Right hindlimb (tissue), 1 donor: Measurements from ENCODE around the gene RTN4R.
"Not testable (repeated sequence)": the region's sequence is repeated elsewhere in the genome, so short reads cannot be mapped to it uniquely, and the experiment has no call there.

Source experiments
- DNase-seq: peaks from one replicate; pipeline ENCODE4 v3.0.0-alpha.2; 2018

Gene RTN4R

GRCh38 chr22:20268279-20269012 lies at the start of gene RTN4R:
RTN4R (minus strand) TSS chr22:20268318; CDS start chr22:20268092, 226 bp downstream.
- peak; percentile 71 for DNase-seq

GRCh38 chr22:20317402-20318042 lies 49.4 kb upstream of the RTN4R start:
- DNase-seq, result not testable (repeated sequence)

- no peak for DNase-seq
These were observed 48.8 kb upstream of the RTN4R start for GRCh38 chr22:20316844-20317401.

DNA sequence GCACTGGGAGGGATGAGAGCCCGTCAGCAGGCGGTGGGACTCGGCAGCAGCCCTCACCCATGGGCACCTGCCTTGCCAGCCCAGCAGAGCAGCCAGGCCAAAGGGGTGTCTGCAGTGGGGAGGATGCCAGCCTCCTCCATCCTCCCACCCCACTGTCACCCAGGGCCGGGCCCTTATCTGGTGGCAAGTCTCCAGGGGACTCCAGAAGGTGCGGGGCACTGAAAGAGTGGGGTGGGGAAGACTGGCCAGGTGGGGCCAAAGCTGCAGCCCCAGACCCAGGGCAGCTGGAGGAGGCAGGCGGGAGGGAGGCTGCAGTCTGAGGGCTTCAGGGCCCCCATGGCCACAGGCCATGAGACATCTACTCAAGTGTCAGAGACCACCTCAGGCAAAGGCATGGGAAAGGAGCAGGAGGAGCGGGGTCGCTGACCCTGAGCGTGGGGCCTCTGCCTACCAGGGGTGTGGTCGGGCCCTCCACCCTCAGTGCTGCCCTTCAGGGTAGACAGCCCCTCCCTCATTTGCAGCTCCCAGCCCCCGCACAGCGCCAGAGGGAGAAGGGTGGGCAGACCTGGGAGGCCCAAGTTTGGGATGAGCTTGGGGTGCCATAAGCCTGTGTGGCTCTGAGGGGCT lies 48.2 kb upstream of the RTN4R start:
- DNase-seq, result no peak

GRCh38 chr22:20315337-20316216 lies 47.5 kb upstream of the RTN4R start:
- no peak for DNase-seq

DNA sequence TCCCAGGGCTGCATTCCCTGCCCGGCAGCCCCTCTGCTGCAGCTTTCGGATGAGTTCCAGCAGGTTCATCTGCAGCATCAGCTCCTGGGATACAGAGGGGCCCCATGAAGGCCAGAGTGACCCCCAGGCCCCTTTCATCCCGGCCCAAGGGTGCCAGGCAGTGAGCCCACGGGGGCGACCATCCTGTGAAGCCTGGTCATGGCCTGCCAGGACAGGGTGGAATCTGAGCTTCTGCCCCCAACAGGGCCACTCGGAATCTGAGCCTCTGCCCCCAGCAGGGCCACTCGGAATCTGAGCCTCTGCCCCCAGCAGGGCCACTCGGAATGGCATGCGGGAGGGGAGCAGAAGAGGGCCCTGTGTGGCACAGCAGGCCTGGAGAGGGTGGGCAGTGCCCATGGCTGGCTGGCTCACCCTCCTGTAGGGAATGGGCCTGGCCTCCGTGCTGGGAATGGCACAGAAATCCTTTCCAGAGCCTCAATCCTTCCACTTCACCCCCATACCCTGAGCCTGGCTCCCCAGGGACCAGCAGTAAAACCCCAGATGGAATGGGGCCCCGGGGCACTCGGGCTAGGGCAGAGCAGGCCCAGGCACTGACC lies 46.7 kb upstream of the RTN4R start:
- DNase-seq, result not testable (repeated sequence)

GRCh38 chr22:20314206-20314605 lies 46.1 kb upstream of the RTN4R start:
- not testable (repeated sequence) for DNase-seq

DNA sequence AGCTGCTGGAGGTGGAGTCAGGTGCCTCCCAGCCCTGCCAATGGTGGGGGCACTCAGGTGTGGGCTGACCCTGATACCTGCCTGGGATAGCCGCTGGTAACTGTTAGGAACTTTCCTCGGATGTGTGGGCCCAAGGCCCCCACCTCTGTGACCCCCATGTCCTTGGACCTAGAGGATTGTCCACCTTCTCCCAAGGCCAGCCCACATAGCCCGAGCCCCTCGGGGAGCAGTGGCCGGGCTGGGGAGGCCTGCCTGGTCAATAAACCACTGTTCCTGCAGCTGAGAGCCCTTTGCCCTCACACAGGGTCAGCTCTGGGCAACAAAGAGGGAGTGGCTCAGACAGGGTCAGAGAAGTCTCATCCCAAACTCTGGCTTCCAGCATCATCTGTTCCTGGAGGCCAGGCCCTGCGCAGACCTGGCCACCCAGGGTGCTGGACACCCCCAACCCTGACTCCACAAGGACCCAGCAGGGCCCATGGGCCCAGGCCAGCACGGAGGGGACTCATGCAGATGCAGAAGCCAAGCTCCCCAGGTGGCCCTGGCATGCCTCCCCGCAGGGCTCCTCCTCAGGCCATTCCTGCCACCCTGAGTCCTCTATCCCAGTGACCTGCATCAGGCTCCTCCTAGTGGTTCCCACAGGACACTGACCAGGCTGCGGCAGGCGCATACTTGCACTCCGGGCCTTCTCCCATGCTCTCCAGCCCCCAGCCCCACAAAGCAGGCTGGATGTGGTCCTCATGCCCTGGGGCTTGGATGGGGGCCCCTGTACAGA lies 45.4 kb upstream of the RTN4R start:
- peak; percentile 20 for DNase-seq

GRCh38 chr22:20312396-20313191 lies 44.5 kb upstream of the RTN4R start:
- DNase-seq, result peak; percentile 23

- DNase-seq, result peak; percentile 15
These were observed 43.3 kb upstream of the RTN4R start for GRCh38 chr22:20311249-20312062.

- peak; percentile 10 for DNase-seq
These were observed 42.7 kb upstream of the RTN4R start for GRCh38 chr22:20310773-20311172.

GRCh38 chr22:20310180-20310579 lies 42.1 kb upstream of the RTN4R start:
- not testable (repeated sequence) for DNase-seq

GRCh38 chr22:20308806-20309650 lies 40.9 kb upstream of the RTN4R start:
- DNase-seq, result not testable (repeated sequence)

DNA sequence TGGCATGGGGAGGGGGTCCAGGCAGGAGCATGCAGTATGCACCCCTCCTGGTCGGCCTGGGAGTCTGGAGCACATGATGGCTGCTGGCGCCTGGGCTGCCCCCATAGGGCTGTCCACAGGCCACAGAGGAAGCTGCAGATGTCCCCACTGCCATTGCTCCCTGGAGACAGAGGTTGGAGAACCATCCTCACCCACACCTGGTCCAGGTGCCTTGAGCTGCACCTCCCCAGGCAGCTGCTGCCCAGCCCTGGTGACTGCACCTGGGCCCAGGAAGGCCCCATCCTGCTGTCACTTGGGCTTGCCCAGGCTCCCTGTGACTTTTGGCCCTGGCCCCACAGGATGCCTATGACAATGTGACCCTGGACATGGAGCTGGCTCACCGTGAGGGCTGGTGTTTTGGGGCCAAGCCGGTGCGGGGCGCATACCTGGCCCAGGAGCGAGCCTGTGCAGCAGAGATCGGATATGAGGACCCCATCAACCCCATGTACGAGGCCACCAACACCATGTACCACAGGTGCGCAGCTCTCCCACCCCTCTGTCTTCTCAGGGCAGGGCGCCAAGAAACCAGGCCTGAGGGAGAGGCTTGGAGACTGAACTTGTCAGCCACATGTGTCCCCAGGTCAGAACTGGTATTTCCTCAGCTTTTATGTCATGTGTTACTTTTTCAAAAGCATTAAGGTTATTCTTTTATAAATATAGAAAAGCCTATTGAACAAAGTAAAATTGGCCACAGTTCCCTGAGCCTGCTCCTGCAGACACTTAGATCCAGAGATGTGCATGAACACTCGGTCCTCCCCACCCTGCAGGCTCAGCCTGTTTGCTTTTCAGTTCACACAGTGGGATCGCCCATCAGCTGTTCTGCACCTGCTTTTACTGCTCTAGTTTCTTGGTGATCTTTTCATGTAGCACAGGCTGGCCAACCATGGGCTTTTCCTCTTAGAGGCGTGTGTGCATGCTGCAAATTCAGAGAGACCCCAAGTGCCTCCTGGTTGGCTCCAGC lies 39.6 kb upstream of the RTN4R start:
- not testable (repeated sequence) for DNase-seq

DNA sequence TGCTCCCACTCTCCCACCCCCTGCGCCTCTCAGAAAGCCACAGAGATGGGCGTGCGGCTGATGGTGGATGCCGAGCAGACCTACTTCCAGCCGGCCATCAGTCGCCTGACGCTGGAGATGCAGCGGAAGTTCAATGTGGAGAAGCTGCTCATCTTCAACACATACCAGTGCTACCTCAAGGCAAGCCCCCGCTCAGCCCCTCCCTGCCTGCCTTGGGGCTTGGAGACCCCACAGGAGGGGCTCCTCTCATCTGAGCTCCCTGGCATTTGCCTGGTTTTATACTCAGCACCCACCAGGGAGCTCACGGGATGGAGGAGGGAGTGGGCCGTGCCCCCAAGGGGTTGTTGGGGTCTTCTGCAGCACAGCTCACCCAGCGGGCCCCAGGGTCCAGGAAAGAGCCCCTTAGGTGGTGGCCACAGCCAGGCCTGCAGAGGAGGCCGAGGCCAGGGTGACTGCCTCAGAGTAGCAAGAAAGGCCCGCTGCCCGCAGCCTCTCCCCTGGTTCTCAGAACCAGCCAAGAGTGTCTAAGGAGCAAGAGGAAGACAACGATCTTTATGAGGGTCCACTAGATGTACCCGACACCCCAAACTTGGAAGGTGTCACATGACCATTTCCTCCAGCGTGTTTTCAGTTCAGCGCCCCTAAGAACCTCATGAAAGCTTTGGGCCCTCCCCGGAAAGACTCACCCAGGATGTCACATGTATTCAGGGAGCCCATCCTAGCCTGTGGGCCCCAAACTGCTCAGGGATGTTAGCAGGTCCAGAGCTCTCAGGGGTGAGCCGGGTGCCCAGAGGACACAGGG lies 38.7 kb upstream of the RTN4R start:
- DNase-seq, result not testable (repeated sequence)

DNA sequence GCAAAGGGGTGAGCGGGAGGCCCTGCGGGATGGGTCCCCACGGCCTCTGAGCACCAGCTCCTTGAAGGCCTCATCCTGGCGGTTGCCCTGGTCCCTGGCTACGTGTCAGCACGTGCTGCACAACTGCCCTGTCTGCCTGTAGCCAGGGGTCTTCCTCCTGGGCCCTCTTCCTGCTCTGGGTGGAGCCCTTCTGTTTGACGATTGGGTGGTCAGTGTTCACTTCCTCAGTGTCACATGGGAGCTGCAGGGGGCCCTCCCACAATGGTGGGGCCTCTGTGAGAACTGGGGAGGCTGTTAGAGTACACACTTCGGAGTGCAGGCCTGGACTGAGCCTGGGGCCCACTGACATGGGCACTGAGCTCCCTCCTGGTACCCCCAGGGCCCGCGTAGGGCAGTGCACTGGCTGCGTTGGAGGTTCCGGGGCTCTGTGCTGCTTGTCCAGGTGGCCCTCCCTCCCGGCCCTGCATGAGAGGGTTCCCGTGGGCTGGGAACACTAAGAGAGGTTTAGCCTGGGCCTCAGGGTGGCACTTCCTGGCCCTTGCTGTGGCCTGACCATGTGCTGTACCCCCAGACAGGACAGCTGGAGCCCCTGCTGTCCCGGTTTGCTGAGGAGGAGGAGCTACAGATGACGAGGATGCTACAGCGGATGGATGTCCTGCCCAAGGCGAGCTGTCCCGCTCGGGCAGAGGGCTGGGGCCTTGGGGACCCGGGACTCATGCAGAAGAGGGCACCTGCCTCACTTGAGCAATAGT lies 38.0 kb upstream of the RTN4R start:
- DNase-seq, result no peak
